K562 (cell line): Measurements from ENCODE around the gene TRMT10B.

Experiments
- BCOR ChIP-seq: fragments of 450-650 bp; IDR thresholded peaks from 2 replicates; pipeline ENCODE4 v1.6.1; 2016
- CTCF ChIP-seq, 3 experiments: IDR thresholded peaks in 2 of 3; conservative IDR thresholded peaks in 1 of 3; 2 replicates each; pipeline ENCODE4 v1.5.1; 2011 to 2012; ENCODE audit warnings: low read length in 3 of 3, mild to moderate bottlenecking in 3 of 3, control low read depth in 2 of 3, improper control_type of control experiment in 1 of 3, inconsistent platforms in 1 of 3, low read depth in 1 of 3, mixed read lengths in 1 of 3, moderate library complexity in 1 of 3; ENCODE audit not compliant: insufficient read depth in 2 of 3
- JUND ChIP-seq, 2 experiments: IDR thresholded peaks; 2 replicates in 1 of 2; 3 replicates in 1 of 2; pipeline ENCODE4 v1.6.1; 2011; ENCODE audit warnings: borderline replicate concordance in 2 of 2, low read depth in 2 of 2, low read length in 2 of 2, improper control_type of control experiment in 1 of 2, missing biosample characterization in 1 of 2, missing genetic modification characterization in 1 of 2, missing genetic modification reagents in 1 of 2
- MLX ChIP-seq, 2 experiments: fragments of 450-650 bp in 1 of 2; sonication (generic) in 1 of 2; formaldehyde crosslinking; conservative IDR thresholded peaks; 2 replicates each; pipeline versions ENCODE4 v1.4.0 to v1.8.1; 2020 to 2022; ENCODE audit warnings: mild to moderate bottlenecking in 1 of 2, missing genetic modification reagents in 1 of 2
- POLR2AphosphoS5 ChIP-seq: IDR thresholded peaks from 2 replicates; pipeline ENCODE4 v1.6.1; 2011; ENCODE audit warnings: mild to moderate bottlenecking, low read depth, low read length, moderate library complexity; ENCODE audit not compliant: control insufficient read depth, insufficient read depth
- ZKSCAN3 ChIP-seq: fragments of 250-450 bp; sonication (Bioruptor Pico); IDR thresholded peaks from 2 replicates; pipeline ENCODE4 v1.4.0; 2020
- ZKSCAN8 ChIP-seq: fragments of 200-800 bp; sonication (Bioruptor generic); IDR thresholded peaks from 2 replicates; pipeline ENCODE4 v1.6.1; 2016; ENCODE audit warnings: missing genetic modification characterization, missing compliant biosample characterization
- ZZZ3 ChIP-seq: fragments of 450-650 bp; IDR thresholded peaks from 2 replicates; pipeline ENCODE4 v1.6.1; 2016; ENCODE audit warnings: antibody characterized with exemption, mild to moderate bottlenecking, moderate library complexity

- TF ChIP-seq ZZZ3 (no peak), ZKSCAN8 (CRISPR knock-in tag) (no peak), CTCF (IDR thresholded peaks at IDR 0.05 in 2 of 3, conservative IDR thresholded peaks at IDR 0.05 in 1 of 3; ENCODE audit: insufficient read depth in 2 of 3, low read depth in 1 of 3, low read length in 3 of 3) (no peak), ZKSCAN3 (no peak), JUND (IDR thresholded peaks at IDR 0.05; ENCODE audit: borderline replicate concordance, low read depth, low read length) (no peak), JUND (tag; IDR thresholded peaks at IDR 0.05; ENCODE audit: borderline replicate concordance, low read depth, low read length) (no peak), POLR2AphosphoS5 (no peak), MLX (CRISPR knock-in tag; conservative IDR thresholded peaks at IDR 0.05) (no peak), BCOR (no peak)
Measured at GRCh38 chr9:37740631-37741328, 12.8 kb upstream of the TRMT10B start.
